Kidney capillary endothelial cell (primary cell): ENCODE data around the gene RIPOR1.
"Not testable (repeated sequence)": the region's sequence is repeated elsewhere in the genome, so short reads cannot be mapped to it uniquely, and the experiment has no call there.

Source experiments
- DNase-seq: peaks from one replicate; pipeline ENCODE4 v3.0.0-alpha.2; 2018; ENCODE audit warnings: low spot score

Gene RIPOR1

GRCh38 chr16:67516296-67517154 is 12.1 kb upstream of the RIPOR1 start:
- DNase-seq: no peak

- DNase-seq: no peak
Observed at GRCh38 chr16:67517155-67517445, 11.5 kb upstream of the RIPOR1 start.

GRCh38 chr16:67517661-67518423 is 10.8 kb upstream of the RIPOR1 start:
- no peak for DNase-seq

GRCh38 chr16:67518676-67519075 is 10.0 kb upstream of the RIPOR1 start:
- DNase-seq: no peak

GRCh38 chr16:67519242-67519641 is 9.4 kb upstream of the RIPOR1 start:
- DNase-seq: no peak

GRCh38 chr16:67521095-67521804 is 7.4 kb upstream of the RIPOR1 start:
- DNase-seq: peak; percentile 97

GRCh38 chr16:67525176-67525860 is 3.3 kb upstream of the RIPOR1 start:
- no peak for DNase-seq

- DNase-seq: no peak
Observed at GRCh38 chr16:67526149-67526791, 2.4 kb upstream of the RIPOR1 start.

GRCh38 chr16:67528870-67529581 is 397 bp downstream of the RIPOR1 start:
- DNase-seq: no peak

GRCh38 chr16:67529582-67530012 is 968 bp downstream of the RIPOR1 start:
- no peak for DNase-seq

- no peak for DNase-seq
Observed at GRCh38 chr16:67530013-67530939, 1.6 kb downstream of the RIPOR1 start.

- no peak for DNase-seq
Observed at GRCh38 chr16:67531247-67531646, 2.6 kb downstream of the RIPOR1 start.

- DNase-seq: no peak
Observed at GRCh38 chr16:67533024-67533560, 4.5 kb downstream of the RIPOR1 start.

GRCh38 chr16:67533987-67534386 is 5.4 kb downstream of the RIPOR1 start:
- not testable (repeated sequence) for DNase-seq

- DNase-seq: no peak
Observed at GRCh38 chr16:67534431-67534830, 5.8 kb downstream of the RIPOR1 start.

- no peak for DNase-seq
Observed at GRCh38 chr16:67535201-67535600, 6.6 kb downstream of the RIPOR1 start.

- DNase-seq: no peak
Observed at GRCh38 chr16:67537270-67537635, 8.6 kb downstream of the RIPOR1 start.

- DNase-seq: no peak
Observed at GRCh38 chr16:67537636-67538591, 9.3 kb downstream of the RIPOR1 start.
